Measurements from ENCODE around the gene KRT26.

- TF ChIP-seq CTCF (IDR thresholded peaks at IDR 0.05) (no peak), TEAD4 (CRISPR knock-in tag; IDR thresholded peaks at IDR 0.05) (no peak), NFE2L1 (CRISPR knock-in tag; IDR thresholded peaks at IDR 0.05) (no peak), ZNF232 (CRISPR knock-in tag; IDR thresholded peaks at IDR 0.05) (no peak), GABPB1 (CRISPR knock-in tag; IDR thresholded peaks at IDR 0.05) (no peak), CREM (CRISPR knock-in tag; IDR thresholded peaks at IDR 0.05) (no peak), SP1 (CRISPR knock-in tag; conservative IDR thresholded peaks at IDR 0.05) (no peak), ELF4 (CRISPR knock-in tag; IDR thresholded peaks at IDR 0.05; ENCODE audit: low read depth) (no peak), RELA (CRISPR knock-in tag; IDR thresholded peaks at IDR 0.05; ENCODE audit: borderline replicate concordance) (no peak)
These were observed 27.9 kb upstream of the KRT26 start, which contains the start of gene KRT28 for GRCh38 chr17:40799859-40800258.
